Measurements from ENCODE around the gene RREB1. TPM values are rescaled to one million over a fixed set of nuclear protein-coding genes. Genes with fewer than 3 reads are reported as not detected.

RREB1 gene
- total RNA-seq, 2 experiments from 2014 or later, result 18.7 to 19.7 TPM

DNA sequence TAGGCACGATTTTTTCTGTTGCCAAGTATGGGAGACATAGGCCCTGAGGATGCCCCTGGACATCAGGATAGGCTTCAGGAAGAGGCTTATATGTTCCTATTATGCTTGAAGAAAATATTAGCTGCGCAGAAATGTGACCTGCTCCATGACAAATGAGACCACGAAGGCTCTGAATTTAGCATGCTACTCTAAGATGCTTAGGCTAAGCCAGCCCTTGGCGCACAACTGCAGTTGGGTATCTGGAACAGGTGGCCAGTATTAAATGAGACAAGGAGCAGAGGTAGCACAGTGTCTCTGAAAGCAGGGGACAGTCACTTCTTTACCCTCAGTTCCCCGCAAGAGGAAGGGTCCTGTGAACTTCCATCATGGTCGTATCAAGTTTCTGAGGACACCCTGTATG is 90.0 kb downstream of the RREB1 start:
- Mint-ChIP-seq H3K9me3 (no peaks in the 10 kb centered on the region), H3K27me3 (no peaks in the 10 kb centered on the region), H3K36me3 (ENCODE audit: low read depth) (peaks cover 36% of the 10 kb centered on the region), H3K4me1 (ENCODE audit: low read depth) (peaks cover 47% of the 10 kb centered on the region), H3K4me3 (no peak overlapping the region), H3K27ac (no peak overlapping the region)
- CTCF ChIA-PET, result no interaction called here
- POLR2A ChIA-PET, result no interaction called here
- DNase-seq (no peak), ATAC-seq (no peak)
- intact Hi-C loops (cut with micrococcal nuclease), result no loop called here
- TF ChIP-seq, protein P1, sequence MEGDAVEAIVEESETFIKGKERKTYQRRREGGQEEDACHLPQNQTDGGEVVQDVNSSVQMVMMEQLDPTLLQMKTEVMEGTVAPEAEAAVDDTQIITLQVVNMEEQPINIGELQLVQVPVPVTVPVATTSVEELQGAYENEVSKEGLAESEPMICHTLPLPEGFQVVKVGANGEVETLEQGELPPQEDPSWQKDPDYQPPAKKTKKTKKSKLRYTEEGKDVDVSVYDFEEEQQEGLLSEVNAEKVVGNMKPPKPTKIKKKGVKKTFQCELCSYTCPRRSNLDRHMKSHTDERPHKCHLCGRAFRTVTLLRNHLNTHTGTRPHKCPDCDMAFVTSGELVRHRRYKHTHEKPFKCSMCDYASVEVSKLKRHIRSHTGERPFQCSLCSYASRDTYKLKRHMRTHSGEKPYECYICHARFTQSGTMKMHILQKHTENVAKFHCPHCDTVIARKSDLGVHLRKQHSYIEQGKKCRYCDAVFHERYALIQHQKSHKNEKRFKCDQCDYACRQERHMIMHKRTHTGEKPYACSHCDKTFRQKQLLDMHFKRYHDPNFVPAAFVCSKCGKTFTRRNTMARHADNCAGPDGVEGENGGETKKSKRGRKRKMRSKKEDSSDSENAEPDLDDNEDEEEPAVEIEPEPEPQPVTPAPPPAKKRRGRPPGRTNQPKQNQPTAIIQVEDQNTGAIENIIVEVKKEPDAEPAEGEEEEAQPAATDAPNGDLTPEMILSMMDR (IDR thresholded peaks at IDR 0.05), result no peak

DNA sequence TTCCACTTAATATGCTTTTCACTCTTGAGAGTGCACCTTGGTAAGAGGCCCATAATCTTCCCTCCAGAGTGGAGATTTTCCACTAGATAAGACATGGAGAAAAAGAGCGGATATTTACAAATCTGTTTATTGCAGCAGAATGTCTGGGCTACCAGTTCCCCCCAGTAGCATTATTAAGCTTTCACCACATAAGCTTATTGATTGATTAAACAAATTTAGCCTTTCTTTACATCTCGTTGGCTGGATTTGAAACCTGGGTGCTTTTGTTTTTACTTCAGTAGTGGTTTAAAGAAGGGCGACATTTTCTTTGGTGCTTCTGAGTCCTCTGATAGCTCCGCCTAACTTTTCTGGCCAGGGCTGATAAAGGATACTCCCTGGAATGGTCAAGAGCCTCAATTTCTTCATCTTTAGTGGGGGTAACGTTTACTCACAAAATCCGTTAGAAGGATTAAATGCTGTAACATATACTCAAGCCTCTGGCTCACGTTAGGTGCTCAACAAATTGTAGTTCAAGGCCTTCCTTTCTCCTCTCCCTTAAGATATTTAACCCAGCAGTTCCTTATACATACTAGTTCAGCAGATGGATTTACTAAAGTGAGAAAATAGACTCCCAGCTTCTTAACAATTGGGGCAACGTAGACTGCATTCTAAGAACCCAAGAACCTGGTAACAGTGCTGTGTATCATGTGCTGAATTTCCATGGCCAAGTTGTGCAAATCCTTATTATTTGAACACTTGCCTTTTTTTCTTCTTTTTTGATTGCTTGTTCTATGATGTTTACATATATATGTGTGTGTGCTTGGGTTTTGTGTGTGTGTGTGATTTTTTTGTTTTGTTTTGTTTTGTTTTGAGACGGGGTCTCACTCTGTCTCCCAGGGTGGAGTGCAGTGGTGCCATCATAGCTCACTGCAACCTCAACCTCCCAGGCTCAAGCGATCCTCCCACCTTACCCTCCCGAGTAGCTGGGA is 91.4 kb downstream of the RREB1 start:
- intact Hi-C loops (cut with micrococcal nuclease), result no loop called here
- ATAC-seq, result no peak
- Mint-ChIP-seq H3K36me3 (ENCODE audit: low read depth) (peaks cover 32% of the 10 kb centered on the region), H3K27me3 (no peaks in the 10 kb centered on the region), H3K4me3 (no peak overlapping the region), H3K27ac (no peak overlapping the region), H3K4me1 (ENCODE audit: low read depth) (peaks cover 45% of the 10 kb centered on the region), H3K9me3 (no peaks in the 10 kb centered on the region)
- TF ChIP-seq, protein P1 (IDR thresholded peaks at IDR 0.05), result no peak
- POLR2A ChIA-PET, result no interaction called here
- DNase-seq, result no peak
- CTCF ChIA-PET, result interaction anchor here (1.1 to 1.3 kb wide), 2 partner anchors 17 to 45 kb away, joined by 3 read pairs; no protein-coding TSS in a partner anchor

DNA sequence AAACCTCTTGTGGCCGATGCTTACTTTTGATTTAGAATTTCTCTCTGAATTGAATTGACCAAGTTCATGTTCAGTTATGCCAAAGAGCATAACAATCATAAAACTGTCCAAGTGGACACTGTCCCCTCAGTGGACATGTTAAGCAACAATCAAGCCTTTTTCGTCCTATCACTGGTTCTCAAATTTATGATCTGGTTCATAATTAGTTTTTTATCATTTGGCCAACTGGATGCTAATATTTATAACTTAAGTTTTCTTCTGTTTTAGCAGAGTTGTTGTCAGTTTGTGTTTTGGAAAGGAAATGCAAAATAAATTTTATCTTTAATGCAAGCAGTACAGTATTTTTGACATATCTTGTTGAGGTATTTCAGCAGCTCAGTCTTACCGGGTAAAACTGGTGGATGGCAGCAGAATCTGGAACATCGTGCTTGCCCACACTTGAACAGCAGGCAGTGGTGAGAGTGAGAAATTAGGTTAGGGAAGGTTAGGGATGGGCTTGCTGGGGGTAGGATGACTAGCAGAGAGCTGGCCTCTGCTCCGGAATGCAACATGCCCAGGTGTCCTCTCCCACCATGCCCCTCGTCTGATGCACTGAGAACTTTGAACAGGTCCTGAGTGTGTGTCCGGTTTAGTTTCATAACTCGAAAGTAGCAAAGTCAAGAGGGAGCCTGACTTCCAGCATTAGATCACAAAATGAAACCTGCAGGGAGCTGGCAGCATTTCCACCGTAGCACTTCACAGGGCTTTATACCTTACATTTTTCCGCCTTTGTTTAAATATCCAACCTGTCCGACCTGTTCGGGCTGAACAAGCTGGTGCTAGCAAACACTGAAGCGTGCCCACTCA is 93.1 kb downstream of the RREB1 start:
- H3K4me1 Mint-ChIP-seq (ENCODE audit: low read depth), result peaks cover 31% of the 10 kb centered on the region
- ATAC-seq (no peak), DNase-seq (no peak)
- H3K4me3 Mint-ChIP-seq, result no peak overlapping the region
- intact Hi-C loops (cut with micrococcal nuclease), result no loop called here
- no peaks in the 10 kb centered on the region for H3K27me3 Mint-ChIP-seq
- POLR2A ChIA-PET, result no interaction called here
- peaks cover 27% of the 10 kb centered on the region for H3K36me3 Mint-ChIP-seq (ENCODE audit: low read depth)
- TF ChIP-seq, protein P1 (IDR thresholded peaks at IDR 0.05), result no peak
- no peaks in the 10 kb centered on the region for H3K9me3 Mint-ChIP-seq
- H3K27ac Mint-ChIP-seq, result no peak overlapping the region
- CTCF ChIA-PET, result interaction anchor here (1.3 kb wide), 1 partner anchor 15 kb away, joined by 3 read pairs; no protein-coding TSS in a partner anchor

DNA sequence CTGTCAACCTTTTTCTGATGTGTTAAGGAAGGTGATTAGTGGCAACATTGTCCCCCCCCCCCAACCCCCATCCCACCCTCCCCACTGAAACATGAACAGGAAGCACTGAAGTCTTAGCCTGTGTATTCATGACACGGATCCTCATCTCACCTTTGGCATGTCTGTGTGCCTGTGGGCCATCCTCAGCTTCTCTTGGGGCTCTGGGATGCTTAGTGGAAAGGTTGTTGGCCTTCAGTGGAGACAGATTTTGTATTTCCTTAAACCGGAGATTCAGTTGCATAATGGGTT is 93.6 kb downstream of the RREB1 start:
- Mint-ChIP-seq H3K4me1 (ENCODE audit: low read depth) (peaks cover 26% of the 10 kb centered on the region), H3K9me3 (no peaks in the 10 kb centered on the region), H3K4me3 (no peak overlapping the region), H3K27me3 (no peaks in the 10 kb centered on the region), H3K27ac (no peak overlapping the region), H3K36me3 (ENCODE audit: low read depth) (peaks cover 26% of the 10 kb centered on the region)
- no peak for ATAC-seq
- TF ChIP-seq, protein P1 (IDR thresholded peaks at IDR 0.05), result no peak
- CTCF ChIA-PET, result no interaction called here
- DNase-seq, result no peak
- intact Hi-C loops (cut with micrococcal nuclease), result no loop called here
- POLR2A ChIA-PET, result no interaction called here
